ENCODE results near the gene RAB11FIP4.
"Not testable (repeated sequence)": the region's sequence is repeated elsewhere in the genome, so short reads cannot be mapped to it uniquely, and the experiment has no call there.

RAB11FIP4 gene

DNA sequence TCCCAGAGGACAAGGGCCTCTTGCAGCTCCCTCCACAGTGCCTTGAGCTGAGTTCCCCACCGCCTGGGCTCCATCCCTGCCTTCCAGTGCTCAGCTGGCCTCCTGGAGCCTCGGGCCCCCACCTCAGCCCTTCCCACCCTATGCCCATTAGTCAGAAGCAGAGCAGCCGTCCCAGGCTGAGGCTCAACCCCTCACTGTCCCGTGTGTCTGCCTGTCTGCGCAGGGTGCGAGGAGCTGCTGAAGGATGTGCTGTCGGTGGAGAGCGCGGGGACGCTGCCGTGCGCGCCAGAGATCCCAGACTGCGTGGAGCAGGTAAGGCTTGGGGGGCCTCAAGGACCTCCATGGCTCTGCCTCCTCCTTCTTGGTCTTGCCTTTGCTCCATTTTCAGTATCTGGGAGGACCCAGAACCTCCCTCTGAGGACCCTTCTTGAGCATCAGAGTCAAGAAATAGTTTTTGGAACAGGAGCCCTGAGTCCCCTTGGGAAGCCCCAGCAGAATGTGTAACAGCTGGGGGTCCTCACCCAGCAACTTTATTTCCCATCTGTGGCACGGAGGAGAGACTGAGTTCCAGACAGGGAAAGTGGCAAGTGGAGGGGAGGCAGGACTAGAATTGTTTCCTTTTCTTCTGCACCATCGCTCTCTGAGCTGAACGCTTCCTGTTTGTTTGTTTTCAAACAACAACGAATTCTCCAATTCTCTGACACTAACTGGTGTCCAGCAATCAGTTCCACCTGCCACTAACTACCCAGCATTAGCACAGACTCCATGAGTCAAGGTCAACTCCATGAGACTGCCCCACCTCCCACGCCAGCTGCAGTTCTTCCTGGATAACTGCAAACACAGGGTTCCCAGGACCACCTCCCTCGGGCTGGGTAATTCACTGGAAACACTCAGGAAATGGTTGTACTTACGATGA is 42.6 kb downstream of the RAB11FIP4 start:
- DNase-seq: no peak

DNA sequence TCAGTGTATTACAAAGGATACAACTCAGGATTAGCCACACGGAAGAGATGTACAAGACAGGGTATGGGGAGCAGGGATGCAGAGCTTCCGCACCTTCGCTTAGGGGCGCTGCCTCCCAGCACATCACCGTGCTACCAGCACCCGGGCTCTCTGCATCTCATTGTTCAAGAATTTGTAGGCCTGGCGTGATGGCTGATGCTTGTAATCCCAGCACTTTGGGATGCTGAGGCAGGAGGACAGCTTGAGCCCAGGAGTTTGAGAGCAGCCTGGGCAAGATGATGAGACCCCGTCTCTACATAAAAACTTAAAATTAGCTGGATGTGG is 43.2 kb downstream of the RAB11FIP4 start:
- no peak for DNase-seq

DNA sequence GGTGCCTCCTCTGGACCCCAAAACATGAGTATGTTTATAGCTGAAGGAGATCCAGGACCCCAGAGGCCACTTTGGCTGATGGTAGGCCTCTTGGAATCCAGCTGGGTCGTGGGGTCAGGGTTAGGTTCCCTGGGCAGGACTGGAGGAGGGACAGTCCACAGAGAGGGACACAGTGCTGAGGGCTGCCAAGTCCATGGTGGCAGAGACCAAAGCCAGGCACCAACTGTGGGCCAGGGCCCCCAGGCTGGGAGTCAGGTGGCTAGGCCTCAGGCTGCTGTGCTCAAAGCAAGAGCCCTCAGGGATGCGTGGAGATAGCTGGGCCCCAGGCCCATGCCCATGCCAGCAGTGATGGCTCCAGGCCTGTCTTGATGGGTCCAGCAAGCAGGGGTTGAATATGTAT is 44.1 kb downstream of the RAB11FIP4 start:
- DNase-seq: no peak

DNA sequence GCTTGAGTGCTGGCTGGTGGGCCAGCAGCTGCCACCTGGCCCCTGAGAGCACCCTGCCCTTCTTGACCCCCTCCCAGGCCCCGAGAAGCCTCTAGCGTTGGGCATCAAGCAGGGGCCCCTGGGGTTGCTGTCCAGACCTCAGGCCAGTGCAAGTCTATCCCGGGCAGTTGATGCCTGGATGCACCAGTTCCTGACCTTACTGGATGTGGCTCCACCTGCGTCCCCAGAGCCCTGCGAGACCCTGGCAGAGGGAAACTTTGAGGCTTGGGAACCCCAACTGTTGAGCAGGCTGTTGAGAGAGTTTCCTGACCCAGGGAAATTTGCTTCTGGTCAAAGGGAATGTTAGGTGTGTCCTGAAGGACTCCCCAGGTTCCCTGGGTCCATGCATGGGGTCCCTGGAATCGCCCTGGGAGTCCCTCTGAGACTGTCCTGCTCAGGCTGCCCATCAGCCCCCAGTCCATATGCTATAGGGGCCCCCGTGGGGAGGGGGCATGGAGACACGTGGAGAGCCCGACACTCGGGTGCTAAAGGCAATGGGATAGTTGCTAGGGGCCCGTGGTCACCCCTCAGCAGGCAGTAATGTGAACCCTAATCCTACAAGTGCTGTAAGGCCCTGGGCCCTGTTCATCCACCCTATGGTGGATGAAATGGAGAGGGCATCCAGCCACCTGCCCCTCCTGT is 46.4 kb downstream of the RAB11FIP4 start:
- no peak for DNase-seq

- no peak for DNase-seq
Measured at GRCh38 chr17:31439716-31440115, 48.2 kb downstream of the RAB11FIP4 start.

DNA sequence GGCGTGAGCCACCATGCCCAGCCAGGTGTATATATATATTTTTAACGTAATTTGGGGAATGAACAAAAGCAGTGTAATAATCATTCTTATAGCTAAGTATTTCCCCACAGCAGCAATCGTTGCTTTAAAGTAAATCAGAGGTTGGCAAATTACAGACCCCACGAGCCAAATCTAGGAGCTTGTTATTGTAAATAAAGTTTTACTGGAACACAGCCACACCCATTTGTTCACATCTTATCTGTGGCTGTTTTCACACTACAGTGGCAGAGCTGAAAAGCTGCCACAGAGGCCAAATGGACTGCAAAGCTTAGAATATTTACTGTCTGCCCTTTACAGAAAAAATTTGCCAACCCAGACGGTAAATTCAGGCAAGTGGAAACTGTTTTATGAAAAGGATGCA is 50.8 kb downstream of the RAB11FIP4 start:
- DNase-seq: no peak

GRCh38 chr17:31442856-31443255 is 51.4 kb downstream of the RAB11FIP4 start:
- DNase-seq: not testable (repeated sequence)

- DNase-seq: no peak
Measured at GRCh38 chr17:31443386-31443785, 51.9 kb downstream of the RAB11FIP4 start.

GRCh38 chr17:31444026-31444425 is 52.6 kb downstream of the RAB11FIP4 start:
- no peak for DNase-seq

DNA sequence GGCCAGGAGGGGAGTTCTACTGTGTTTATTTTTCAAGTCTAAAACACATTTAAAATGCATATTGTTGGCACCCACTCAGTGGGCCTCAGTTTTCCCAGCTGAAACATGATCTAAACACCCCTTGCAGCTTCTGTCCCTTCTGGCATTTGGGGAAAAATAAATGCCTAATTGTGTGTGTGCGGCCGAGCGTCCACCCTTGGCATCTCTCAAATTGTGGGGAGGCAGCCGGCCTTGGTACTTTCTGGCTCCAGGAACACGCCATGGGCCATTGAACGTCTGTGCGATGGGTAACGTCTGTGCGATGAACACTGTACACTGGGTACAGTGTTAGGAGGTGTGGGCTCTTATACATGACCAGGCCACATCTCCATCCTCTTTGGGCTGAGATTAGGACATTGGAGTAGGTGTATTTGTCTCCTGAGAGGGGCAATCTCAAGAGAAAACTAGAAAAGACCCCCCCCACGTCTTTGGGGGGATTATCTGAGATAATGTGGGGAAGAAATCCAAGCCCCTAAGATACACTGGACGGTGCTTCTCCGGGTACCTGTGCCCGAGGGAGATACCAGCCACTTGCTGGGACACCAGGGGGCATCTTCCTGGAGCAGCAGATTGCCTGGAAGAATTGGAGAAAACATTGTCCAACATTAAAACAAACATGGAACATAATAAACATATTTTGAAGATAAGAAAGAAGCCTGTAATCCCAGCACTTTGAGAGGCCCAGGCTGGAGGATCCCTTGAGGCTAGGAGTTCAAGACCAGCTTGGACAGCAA is 54.9 kb downstream of the RAB11FIP4 start:
- DNase-seq: no peak

DNA sequence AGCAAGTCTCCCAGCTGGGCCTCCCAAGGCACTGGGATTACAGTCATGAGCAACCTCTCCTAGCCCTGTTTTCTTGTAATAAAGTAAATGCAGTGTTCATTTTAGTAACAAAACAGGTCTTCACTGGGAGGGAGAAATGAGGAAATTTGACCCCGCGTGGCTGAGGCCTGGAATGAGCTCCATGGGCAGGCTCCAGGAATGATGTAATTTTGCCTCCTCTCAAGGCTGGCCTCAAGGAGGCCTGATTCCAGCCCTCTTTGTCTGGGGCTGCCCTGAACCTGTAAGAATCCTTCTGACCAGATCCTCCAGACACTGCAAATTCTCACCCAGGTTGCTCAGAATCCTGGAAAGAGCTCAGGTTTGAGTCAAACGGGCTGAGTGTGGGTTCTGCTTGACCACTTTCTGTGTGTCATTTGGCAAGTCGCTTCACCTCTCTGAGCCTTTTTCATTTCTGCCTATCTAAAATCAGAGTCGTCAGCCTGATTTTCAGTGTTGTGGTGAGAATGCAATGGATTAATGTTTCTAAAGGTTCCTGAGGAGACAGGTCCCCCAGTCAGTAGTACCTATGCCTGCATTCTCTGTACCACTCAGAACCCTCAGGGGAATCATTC is 57.1 kb downstream of the RAB11FIP4 start:
- no peak for DNase-seq

- DNase-seq: no peak
Measured at GRCh38 chr17:31449111-31449510, 57.6 kb downstream of the RAB11FIP4 start.

- no peak for DNase-seq
Measured at GRCh38 chr17:31449746-31450145, 58.3 kb downstream of the RAB11FIP4 start.

DNA sequence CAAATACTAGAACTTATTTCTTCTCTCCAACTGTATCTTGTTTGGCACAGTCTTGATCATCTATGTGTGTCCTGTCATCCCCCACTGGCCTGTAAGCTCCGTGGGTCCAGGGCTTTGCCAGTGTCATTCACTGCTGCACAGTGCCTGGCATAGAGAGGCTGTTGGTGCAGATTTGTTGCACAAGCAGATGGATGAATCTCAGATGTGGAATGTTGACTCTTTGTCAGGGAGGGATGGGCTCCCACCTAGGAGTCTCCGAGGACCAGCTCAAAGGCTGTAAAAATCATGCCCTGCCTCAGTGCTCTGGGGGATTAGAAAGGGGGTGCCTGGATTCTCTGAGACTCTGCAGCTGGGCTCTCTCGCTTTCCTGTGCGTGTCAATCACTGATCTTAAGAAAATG is 60.6 kb downstream of the RAB11FIP4 start:
- DNase-seq: no peak

- DNase-seq: no peak
Measured at GRCh38 chr17:31452561-31453110, 61.2 kb downstream of the RAB11FIP4 start.

GRCh38 chr17:31453896-31454295 is 62.4 kb downstream of the RAB11FIP4 start:
- DNase-seq: no peak

DNA sequence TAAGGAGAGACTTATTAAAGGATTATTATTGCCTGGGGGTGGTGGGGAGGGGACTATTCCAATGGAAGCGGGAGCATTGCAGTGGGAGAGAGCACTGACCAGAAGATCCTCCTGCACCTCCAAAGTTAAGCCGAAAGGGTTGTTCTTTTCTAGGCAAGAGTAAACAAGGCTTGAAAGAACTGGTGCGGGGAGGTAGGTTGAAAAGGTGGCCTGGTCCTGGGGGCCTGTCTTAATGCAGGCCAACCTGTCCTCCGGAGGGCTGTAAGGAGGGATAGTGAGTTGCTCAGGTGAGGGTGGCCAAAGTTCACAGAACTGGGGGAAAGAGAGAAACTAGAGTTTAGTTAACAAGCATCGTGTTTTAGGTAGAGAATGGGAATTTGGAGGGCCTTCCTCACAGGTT is 65.3 kb downstream of the RAB11FIP4 start:
- DNase-seq: no peak

GRCh38 chr17:31457391-31458234 is 66.1 kb downstream of the RAB11FIP4 start:
- no peak for DNase-seq

- no peak for DNase-seq
Measured at GRCh38 chr17:31458829-31459228, 67.4 kb downstream of the RAB11FIP4 start.

DNA sequence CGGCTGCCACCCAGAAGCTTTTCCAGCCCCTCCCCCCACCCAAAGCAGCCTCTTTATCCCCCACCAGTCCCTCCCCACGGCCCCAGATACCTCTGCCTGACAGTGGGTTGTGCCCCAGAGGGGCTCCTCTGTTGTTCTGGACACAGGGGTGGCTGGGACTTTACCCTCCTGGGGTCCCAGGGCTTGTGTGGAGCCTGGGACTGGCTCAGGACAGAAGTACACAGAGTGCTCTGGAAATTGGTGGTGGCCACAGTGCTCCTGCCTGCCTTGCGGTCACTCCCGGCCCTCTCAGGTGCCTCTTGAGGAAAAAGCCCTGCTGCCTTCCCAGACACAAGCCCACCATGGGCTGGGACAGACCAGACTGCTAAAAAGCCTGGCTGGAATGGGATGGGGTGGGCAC is 68.2 kb downstream of the RAB11FIP4 start:
- DNase-seq: no peak

DNA sequence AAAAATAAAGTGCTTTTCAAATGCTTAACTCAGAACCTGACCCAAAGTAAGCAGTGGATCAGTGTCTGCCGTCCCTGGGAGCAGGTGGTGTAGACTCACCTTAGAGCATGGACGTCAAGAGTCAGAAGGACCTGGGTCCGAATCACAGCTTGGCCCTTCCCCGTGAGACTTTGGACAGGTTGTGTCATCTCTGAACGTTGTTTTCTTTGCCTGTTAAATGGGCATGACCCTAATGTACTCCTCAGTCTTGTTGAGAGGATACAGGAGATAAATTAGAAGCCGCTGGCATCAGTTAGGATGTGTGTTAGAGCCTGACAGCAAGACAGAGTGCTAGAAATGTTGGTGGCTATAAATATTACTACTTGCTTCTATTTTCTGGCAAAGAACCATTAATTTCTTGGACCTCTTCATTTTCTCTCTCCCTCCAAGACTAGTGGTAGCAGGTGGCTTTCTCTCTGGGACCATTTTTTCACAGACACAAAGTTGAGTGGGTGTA is 68.8 kb downstream of the RAB11FIP4 start:
- DNase-seq: no peak

All from DMS79 (cell line).